HCT116 (cell line): Measurements from ENCODE around the gene PET117. TPM values are rescaled to one million over a fixed set of nuclear protein-coding genes. Genes with fewer than 3 reads are reported as not detected.

Experiments used
- ATAC-seq: fragments of 200-7000 bp; cut with Tn5 transposase; 2 replicates; pipeline ENCODE4 v1.9.1; 2020; ENCODE audit warnings: mild to moderate bottlenecking, moderate library complexity
- BruUV-seq: library from RNA; stranded (reverse); fragments of 400-500 nt; replicated peaks from 2 replicates; lab custom pipeline; 2021; lab: Mats Ljungman, UMichigan
- CTCF ChIA-PET: fragments of 300-600 bp; sonication (Branson Sonifier 250); formaldehyde crosslinking; loops from one replicate; lab custom pipeline; 2021; ENCODE audit warnings: antibody characterized with exemption; lab: Charles Lee
- POLR2A ChIA-PET: fragments of 300-600, 350-600 bp; sonication (Branson Sonifier 250); formaldehyde crosslinking; loops from one replicate; lab custom pipeline; 2021; ENCODE audit warnings: antibody characterized with exemption; lab: Charles Lee
- RAD21 ChIA-PET, 2 experiments: fragments of 300-600 bp; sonication (Branson Sonifier 250); formaldehyde crosslinking; loops; one replicate each; lab custom pipeline; 2023; ENCODE audit warnings: low total read pairs in 2 of 2; ENCODE audit not compliant: uncharacterized antibody in 2 of 2, unreplicated experiment in 2 of 2, low non-redundant PET in 1 of 2; lab: Charles Lee
- DNase-seq: peaks from one replicate; pipeline ENCODE4 v3.0.0-alpha.2; 2010; ENCODE audit warnings: low read depth, low spot score
- H2AFZ ChIP-seq: fragments of 200-600 bp; shearing (Covaris generic), sonication (generic); 2 replicates; pipeline ENCODE4 v1.6.1; 2017; ENCODE audit warnings: low read depth, mixed run types, mixed read lengths, antibody characterized with exemption, low read length; ENCODE audit not compliant: poor library complexity, severe bottlenecking
- H3K27ac ChIP-seq: 2 replicates; pipeline ENCODE4 v1.5.1; 2012; ENCODE audit warnings: low read depth, low read length
- H3K27me3 ChIP-seq: fragments of 200-600 bp; sonication (generic); 2 replicates; pipeline ENCODE4 v1.6.1; 2016; ENCODE audit warnings: mixed run types, low read length, mixed read lengths; ENCODE audit not compliant: insufficient read depth
- H3K36me3 ChIP-seq, 2 experiments: fragments of 200-500 bp in 1 of 2; fragments of 200-600 bp in 1 of 2; sonication (Bioruptor generic) in 1 of 2; sonication (generic) in 1 of 2; 2 replicates each; pipeline versions ENCODE4 v1.5.1 to v1.6.1; 2014 to 2016; ENCODE audit warnings: low read length in 2 of 2, inconsistent platforms in 1 of 2, mixed read lengths in 1 of 2, mixed run types in 1 of 2; ENCODE audit not compliant: insufficient read depth in 2 of 2, control insufficient read depth in 1 of 2
- H3K4me1 ChIP-seq, 2 experiments: fragments of 200-600 bp in 1 of 2; sonication (generic) in 1 of 2; 2 replicates each; pipeline versions ENCODE4 v1.5.1 to v1.6.1; 2012 to 2017; ENCODE audit warnings: low read length in 2 of 2, inconsistent platforms in 1 of 2, mild to moderate bottlenecking in 1 of 2, mixed read lengths in 1 of 2, mixed run types in 1 of 2, moderate library complexity in 1 of 2; ENCODE audit not compliant: insufficient read depth in 2 of 2, control insufficient read depth in 1 of 2
- H3K4me2 ChIP-seq: fragments of 200-600 bp; sonication (generic); 2 replicates; pipeline ENCODE4 v1.6.1; 2017; ENCODE audit warnings: mixed run types, low read length, mixed read lengths
- H3K4me3 ChIP-seq, 2 experiments: fragments of 200-600 bp in 1 of 2; sonication (generic) in 1 of 2; replicated peaks in 1 of 2; 2 replicates each; pipeline ENCODE4 v1.5.1; 2011 to 2016; ENCODE audit warnings: low read length in 2 of 2, control low read depth in 1 of 2, low read depth in 1 of 2, mild to moderate bottlenecking in 1 of 2, mixed read lengths in 1 of 2, mixed run types in 1 of 2
- H3K79me2 ChIP-seq: fragments of 200-600 bp; sonication (generic); 2 replicates; pipeline ENCODE4 v1.6.1; 2017; ENCODE audit warnings: mild to moderate bottlenecking, mixed run types, low read length, moderate library complexity, mixed read lengths; ENCODE audit not compliant: insufficient read depth
- H3K9ac ChIP-seq: fragments of 200-600 bp; sonication (generic); 2 replicates; pipeline ENCODE4 v1.6.1; 2016; ENCODE audit warnings: low read length, mixed read lengths
- H3K9me2 ChIP-seq: fragments of 200-600 bp; sonication (generic), shearing (Covaris generic); 2 replicates; pipeline ENCODE4 v1.6.1; 2017; ENCODE audit warnings: mixed run types, mild to moderate bottlenecking, moderate library complexity; ENCODE audit not compliant: insufficient read depth
- H3K9me3 ChIP-seq, 2 experiments: fragments of 200-500 bp in 1 of 2; fragments of 200-600 bp in 1 of 2; sonication (Bioruptor generic) in 1 of 2; sonication (generic) in 1 of 2; 2 replicates each; pipeline ENCODE4 v1.6.1; 2014 to 2017; ENCODE audit warnings: low read length in 2 of 2, mixed read lengths in 2 of 2, inconsistent platforms in 1 of 2, low read depth in 1 of 2, mild to moderate bottlenecking in 1 of 2, mixed run types in 1 of 2, moderate library complexity in 1 of 2; ENCODE audit not compliant: control insufficient read depth in 1 of 2, insufficient read depth in 1 of 2
- H4K20me1 ChIP-seq: fragments of 200-600 bp; sonication (generic), shearing (Covaris generic); 2 replicates; pipeline ENCODE4 v1.6.1; 2017; ENCODE audit warnings: mixed run types, mild to moderate bottlenecking, moderate library complexity; ENCODE audit not compliant: insufficient read depth
- CBX3 ChIP-seq: IDR thresholded peaks from 2 replicates; pipeline ENCODE4 v1.6.1; 2012; ENCODE audit warnings: low read depth
- CEBPB ChIP-seq: IDR thresholded peaks from 2 replicates; pipeline ENCODE4 v1.6.1; 2012; ENCODE audit warnings: low read depth
- CTCF ChIP-seq, 3 experiments: fragments of 200-600 bp in 1 of 3; sonication (generic) in 1 of 3; IDR thresholded peaks in 2 of 3; conservative IDR thresholded peaks in 1 of 3; 2 replicates each; pipeline ENCODE4 v1.5.1; 2012 to 2017; ENCODE audit warnings: low read depth in 2 of 3, low read length in 2 of 3, antibody characterized with exemption in 1 of 3, borderline replicate concordance in 1 of 3, control low read depth in 1 of 3, mild to moderate bottlenecking in 1 of 3, mixed read lengths in 1 of 3, mixed run types in 1 of 3, moderate library complexity in 1 of 3; ENCODE audit not compliant: insufficient read depth in 1 of 3
- ELF1 ChIP-seq: IDR thresholded peaks from 2 replicates; pipeline ENCODE4 v1.6.1; 2012; ENCODE audit warnings: low read depth, borderline replicate concordance
- EZH2 ChIP-seq: fragments of 200-600 bp; sonication (generic); IDR thresholded peaks from 2 replicates; pipeline ENCODE4 v1.6.1; 2017; ENCODE audit warnings: antibody characterized with exemption, mixed run types
- JUND ChIP-seq: IDR thresholded peaks from 2 replicates; pipeline ENCODE4 v1.6.1; 2012
- MAX ChIP-seq: IDR thresholded peaks from 2 replicates; pipeline ENCODE4 v1.6.1; 2012
- POLR2A ChIP-seq: IDR thresholded peaks from 2 replicates; pipeline ENCODE4 v1.7.0; 2011; ENCODE audit warnings: borderline replicate concordance; ENCODE audit not compliant: insufficient read depth, insufficient read length; ENCODE audit errors: extremely low read depth
- POLR2AphosphoS5 ChIP-seq: IDR thresholded peaks from 2 replicates; pipeline ENCODE4 v1.6.1; 2011; ENCODE audit warnings: mild to moderate bottlenecking, low read depth, low read length, moderate library complexity
- REST ChIP-seq: IDR thresholded peaks from 2 replicates; pipeline ENCODE4 v1.6.1; 2012; ENCODE audit warnings: low read depth
- SIN3A ChIP-seq: IDR thresholded peaks from 2 replicates; pipeline ENCODE4 v1.6.1; 2012; ENCODE audit warnings: low read depth
- SRF ChIP-seq: IDR thresholded peaks from 2 replicates; pipeline ENCODE4 v1.6.1; 2012; ENCODE audit warnings: low read depth
- TCF7L2 ChIP-seq: IDR thresholded peaks from 2 replicates; pipeline ENCODE4 v1.7.0; 2011; ENCODE audit warnings: borderline replicate concordance, inconsistent platforms; ENCODE audit not compliant: insufficient read depth, insufficient read length; ENCODE audit errors: extremely low read depth
- ZFX ChIP-seq: fragments of 450-650 bp; IDR thresholded peaks from 2 replicates; pipeline ENCODE4 v1.6.1; 2017
- ZNF274 ChIP-seq: fragments of 200-500 bp; sonication (Bioruptor generic); IDR thresholded peaks from 2 replicates; pipeline ENCODE4 v1.6.1; 2014; ENCODE audit warnings: mild to moderate bottlenecking, low read depth, low read length, inconsistent platforms
- intact Hi-C: fragments of 100-400 bp; cut with micrococcal nuclease; formaldehyde crosslinking; loops from 2 replicates; pipeline ENCODE4 v1.10.0; 2022
- total RNA-seq: library from RNA; stranded (reverse); gene quantifications from one replicate; pipeline ENCODE4 v1.2.1, GENCODE V29; 2021; ENCODE audit not compliant: unreplicated experiment
- TF ChIP-seq, protein P1 (sequence below): IDR thresholded peaks from 2 replicates; pipeline ENCODE4 v1.6.1; 2012

Gene PET117
- total RNA-seq, 1 experiment from 2014 or later, result 22.3 TPM

DNA sequence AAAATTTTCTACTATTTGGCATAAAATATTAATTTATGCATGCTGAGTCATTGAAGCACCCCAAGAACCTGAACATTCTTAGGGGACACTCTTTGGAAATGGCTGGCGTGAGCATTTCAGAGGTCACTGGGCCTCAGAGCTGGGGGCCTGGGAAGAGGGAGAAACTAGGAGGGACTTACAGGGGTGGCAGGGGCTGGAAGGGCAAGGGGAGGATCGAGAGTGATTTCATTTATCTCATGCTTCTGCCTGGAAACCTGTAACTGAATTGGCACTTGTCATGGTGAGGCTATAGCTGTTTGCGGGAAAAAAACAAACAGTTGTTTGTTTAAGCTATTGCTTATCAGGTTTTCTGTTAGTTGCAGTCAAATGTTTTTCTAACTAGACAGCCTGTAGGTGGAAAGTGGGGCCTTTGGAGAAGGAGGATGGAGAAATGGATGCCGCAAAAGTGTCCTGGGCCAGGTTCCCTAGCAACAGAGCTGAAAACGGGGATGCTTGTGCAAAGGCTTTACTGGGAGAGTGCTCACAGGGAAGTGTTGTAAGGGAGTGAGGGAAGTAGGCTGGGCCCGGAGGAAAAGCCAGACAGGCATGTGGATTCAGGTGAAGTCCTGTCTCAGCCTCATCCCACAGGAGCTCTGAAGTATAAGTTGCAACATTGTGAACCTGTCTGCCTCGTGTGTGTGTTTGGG is 36.4 kb upstream of the PET117 start:
- intact Hi-C loops, result no loop called here
- Histone ChIP-seq H3K36me3 (no peaks in the 10 kb centered on the region), H3K9me2 (no peaks in the 10 kb centered on the region), H3K27ac (no peak overlapping the region), H3K9me3 (no peaks in the 10 kb centered on the region), H3K9ac (no peak overlapping the region), H3K4me3 (no peak overlapping the region), H3K4me1 (no peaks in the 10 kb centered on the region), H4K20me1 (no peaks in the 10 kb centered on the region)
- CTCF ChIA-PET, result no interaction called here
- BruUV-seq, result no TSS peak
- ATAC-seq (no peak), DNase-seq (no peak)
- TF ChIP-seq CTCF (IDR thresholded peaks at IDR 0.05 in 2 of 3, conservative IDR thresholded peaks at IDR 0.05 in 1 of 3; ENCODE audit: borderline replicate concordance in 1 of 3, insufficient read depth in 1 of 3, low read depth in 2 of 3, low read length in 2 of 3) (no peak), SIN3A (no peak), ELF1 (no peak), CBX3 (no peak), JUND (no peak)
- TF ChIP-seq, all 23 proteins: peak for 0
- Histone ChIP-seq H3K27me3 (no peaks in the 10 kb centered on the region), H3K4me2 (no peak overlapping the region), H3K79me2 (no peaks in the 10 kb centered on the region), H2AFZ (no peak overlapping the region)
- POLR2A ChIA-PET, result no interaction called here
- RAD21 ChIA-PET, result no interaction called here

GRCh38 chr20:18103497-18103896 is 34.2 kb upstream of the PET117 start:
- no peak overlapping the region for H3K4me2 ChIP-seq
- no peaks in the 10 kb centered on the region for H3K9me3 ChIP-seq
- DNase-seq, result no peak
- H3K9me2 ChIP-seq, result no peaks in the 10 kb centered on the region
- TF ChIP-seq CEBPB, result no peak
- TF ChIP-seq ZNF274, result no peak
- no peak for TF ChIP-seq POLR2AphosphoS5
- TF ChIP-seq, protein P1, sequence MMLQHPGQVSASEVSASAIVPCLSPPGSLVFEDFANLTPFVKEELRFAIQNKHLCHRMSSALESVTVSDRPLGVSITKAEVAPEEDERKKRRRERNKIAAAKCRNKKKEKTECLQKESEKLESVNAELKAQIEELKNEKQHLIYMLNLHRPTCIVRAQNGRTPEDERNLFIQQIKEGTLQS, result no peak
- no peak for TF ChIP-seq CBX3
- TF ChIP-seq TCF7L2, result no peak
- TF ChIP-seq POLR2A, result no peak
- TF ChIP-seq MAX, result no peak
- no peak for TF ChIP-seq JUND
- TF ChIP-seq REST, result no peak
- no peak for TF ChIP-seq ZFX
- TF ChIP-seq SRF, result no peak
- TF ChIP-seq EZH2, result no peak
- TF ChIP-seq, all 23 proteins: peak for 0
- ChIA-PET RAD21 (no interaction called here), POLR2A (no interaction called here), CTCF (no interaction called here)
- no peaks in the 10 kb centered on the region for H3K4me1 ChIP-seq
- intact Hi-C loops, result no loop called here
- H3K79me2 ChIP-seq, result no peaks in the 10 kb centered on the region
- H3K4me3 ChIP-seq, result no peak overlapping the region
- no peak for ATAC-seq
- H4K20me1 ChIP-seq, result no peaks in the 10 kb centered on the region
- no TSS peak for BruUV-seq
- H3K9ac ChIP-seq, result no peak overlapping the region
- H2AFZ ChIP-seq, result no peak overlapping the region
- no peaks in the 10 kb centered on the region for H3K27me3 ChIP-seq
- H3K36me3 ChIP-seq, result no peaks in the 10 kb centered on the region
- no peak overlapping the region for H3K27ac ChIP-seq
